Astrocyte (in vitro differentiated cells and primary cell): Measurements from ENCODE around the gene EGFR. TPM values are rescaled to one million over a fixed set of nuclear protein-coding genes. Genes with fewer than 3 reads are reported as not detected.
A peak's percentile ranks its signal among the peaks of the same experiment; 100 is the strongest.

Source experiments
- DNase-seq: peaks from one replicate; pipeline ENCODE4 v3.0.0-alpha.2; 2010; ENCODE audit warnings: low read depth
- FAIRE-seq: peaks from 2 replicates; lab custom pipeline; 2011; peaks lifted over from hg19 to GRCh38; lab: Jason Lieb, UNC
- H2AFZ ChIP-seq: 2 replicates; pipeline ENCODE4 v1.6.0; 2012; ENCODE audit warnings: low read depth, low read length, inconsistent platforms
- H3K27ac ChIP-seq: 2 replicates; pipeline ENCODE4 v1.5.1; 2011; ENCODE audit warnings: low read depth, low read length, inconsistent platforms
- H3K27me3 ChIP-seq: 2 replicates; pipeline ENCODE4 v1.6.0; 2011; ENCODE audit warnings: low read length, inconsistent platforms; ENCODE audit not compliant: insufficient read depth
- H3K36me3 ChIP-seq: 2 replicates; pipeline ENCODE4 v1.5.1; 2011; ENCODE audit warnings: low read length, inconsistent platforms; ENCODE audit not compliant: insufficient read depth
- H3K4me1 ChIP-seq: 2 replicates; pipeline ENCODE4 v1.5.1; 2011; ENCODE audit warnings: low read length, inconsistent platforms; ENCODE audit not compliant: insufficient read depth
- H3K4me2 ChIP-seq: 2 replicates; pipeline ENCODE4 v1.6.0; 2012; ENCODE audit warnings: low read length, inconsistent platforms
- H3K4me3 ChIP-seq: 2 replicates; pipeline ENCODE4 v1.5.1; 2011; ENCODE audit warnings: low read depth, mild to moderate bottlenecking, low read length, inconsistent platforms; ENCODE audit not compliant: insufficient read depth
- H3K79me2 ChIP-seq: 2 replicates; pipeline ENCODE4 v1.6.0; 2012; ENCODE audit warnings: mild to moderate bottlenecking, low read length, inconsistent platforms; ENCODE audit not compliant: insufficient read depth
- H3K9ac ChIP-seq: 2 replicates; pipeline ENCODE4 v1.6.0; 2012; ENCODE audit warnings: mild to moderate bottlenecking, low read length, inconsistent platforms
- H3K9me3 ChIP-seq: 2 replicates; pipeline ENCODE4 v1.5.1; 2012; ENCODE audit warnings: low read depth, mild to moderate bottlenecking, low read length, inconsistent platforms; ENCODE audit not compliant: insufficient read depth
- H4K20me1 ChIP-seq: 2 replicates; pipeline ENCODE4 v1.6.0; 2012; ENCODE audit warnings: low read length, inconsistent platforms; ENCODE audit not compliant: insufficient read depth
- H3K27ac Mint-ChIP-seq: one replicate; pipeline ENCODE4 v1.8.0; 2021; ENCODE audit warnings: mild to moderate bottlenecking, mixed read lengths; ENCODE audit not compliant: unreplicated experiment
- H3K27me3 Mint-ChIP-seq: one replicate; pipeline ENCODE4 v1.8.0; 2021; ENCODE audit warnings: low read depth, mixed read lengths; ENCODE audit not compliant: unreplicated experiment
- H3K36me3 Mint-ChIP-seq: one replicate; pipeline ENCODE4 v1.8.0; 2021; ENCODE audit warnings: low read depth, mixed read lengths; ENCODE audit not compliant: unreplicated experiment
- H3K4me1 Mint-ChIP-seq: one replicate; pipeline ENCODE4 v1.8.0; 2021; ENCODE audit warnings: low read depth, mixed read lengths; ENCODE audit not compliant: unreplicated experiment
- H3K4me3 Mint-ChIP-seq: one replicate; pipeline ENCODE4 v1.8.0; 2021; ENCODE audit warnings: mild to moderate bottlenecking, moderate library complexity, mixed read lengths; ENCODE audit not compliant: unreplicated experiment
- H3K9me3 Mint-ChIP-seq: one replicate; pipeline ENCODE4 v1.8.0; 2021; ENCODE audit warnings: mild to moderate bottlenecking, mixed read lengths; ENCODE audit not compliant: unreplicated experiment
- CTCF ChIP-seq: IDR thresholded peaks from 2 replicates; pipeline ENCODE4 v1.5.1; 2011; ENCODE audit warnings: low read depth, mild to moderate bottlenecking, inconsistent platforms, low read length, moderate library complexity; ENCODE audit not compliant: insufficient read depth
- EZH2 ChIP-seq: IDR thresholded peaks from 2 replicates; pipeline ENCODE4 v1.6.1; 2012; ENCODE audit warnings: mild to moderate bottlenecking, low read length, inconsistent platforms; ENCODE audit not compliant: insufficient read depth
- total RNA-seq: library from RNA; stranded (reverse); gene quantifications from 2 replicates; pipeline ENCODE4 v1.2.1, GENCODE V29; 2021

EGFR gene
- total RNA-seq, 1 donor from 2014 or later: 27.3 TPM

GRCh38 chr7:55250313-55250712 is 231.5 kb downstream of the EGFR start:
- Histone ChIP-seq H2AFZ (no peak overlapping the region), H3K36me3 (no peaks in the 10 kb centered on the region), H3K9me3 (no peaks in the 10 kb centered on the region), H3K4me2 (no peak overlapping the region), H3K27ac (no peak overlapping the region), H3K9ac (no peak overlapping the region), H3K79me2 (no peaks in the 10 kb centered on the region), H4K20me1 (no peaks in the 10 kb centered on the region), H3K4me1 (peaks cover 29% of the 10 kb centered on the region), H3K27me3 (no peaks in the 10 kb centered on the region), H3K4me3 (no peak overlapping the region)
- Mint-ChIP-seq H3K9me3 (peaks cover 2% of the 10 kb centered on the region), H3K4me3 (no peak overlapping the region), H3K4me1 (peaks cover 5% of the 10 kb centered on the region), H3K27me3 (peaks cover 38% of the 10 kb centered on the region), H3K27ac (no peak overlapping the region), H3K36me3 (no peaks in the 10 kb centered on the region)
- TF ChIP-seq CTCF (peak; percentile 39), EZH2 (no peak)
- DNase-seq (no peak), FAIRE-seq (no peak)

DNA sequence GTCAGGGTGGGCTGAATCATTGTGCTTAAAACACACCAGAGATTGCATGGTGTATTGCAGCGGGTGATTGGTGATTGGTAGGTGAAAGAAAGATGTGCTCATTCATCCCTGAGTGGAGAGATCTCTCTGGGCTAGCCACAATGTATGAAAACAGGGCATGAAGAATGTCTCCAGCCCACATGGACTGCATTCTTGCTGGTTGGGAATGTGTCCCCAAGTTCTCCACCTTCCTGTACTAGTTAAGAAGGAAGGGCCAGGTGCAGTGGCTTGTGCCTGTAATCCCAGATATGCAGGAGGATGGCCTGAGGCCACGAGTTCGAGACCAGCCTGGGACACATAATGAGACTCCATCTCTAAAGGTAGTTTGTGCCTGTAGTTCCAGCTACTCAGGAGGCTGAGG is 232.5 kb downstream of the EGFR start:
- TF ChIP-seq EZH2 (no peak), CTCF (no peak)
- no peak for DNase-seq
- H4K20me1 ChIP-seq: no peaks in the 10 kb centered on the region
- H3K27me3 Mint-ChIP-seq: peaks cover 45% of the 10 kb centered on the region
- H3K4me3 ChIP-seq: no peak overlapping the region
- no peaks in the 10 kb centered on the region for H3K36me3 ChIP-seq
- FAIRE-seq: no peak
- no peak overlapping the region for H3K4me2 ChIP-seq
- H3K4me3 Mint-ChIP-seq: no peak overlapping the region
- no peaks in the 10 kb centered on the region for H3K79me2 ChIP-seq
- H3K27ac Mint-ChIP-seq: no peak overlapping the region
- no peaks in the 10 kb centered on the region for H3K9me3 ChIP-seq
- H3K9me3 Mint-ChIP-seq: peaks cover 2% of the 10 kb centered on the region
- H3K4me1 Mint-ChIP-seq: peaks cover 3% of the 10 kb centered on the region
- H3K27me3 ChIP-seq: no peaks in the 10 kb centered on the region
- no peak overlapping the region for H3K27ac ChIP-seq
- H3K4me1 ChIP-seq: peaks cover 21% of the 10 kb centered on the region
- H3K36me3 Mint-ChIP-seq: no peaks in the 10 kb centered on the region
- H2AFZ ChIP-seq: no peak overlapping the region
- H3K9ac ChIP-seq: no peak overlapping the region

DNA sequence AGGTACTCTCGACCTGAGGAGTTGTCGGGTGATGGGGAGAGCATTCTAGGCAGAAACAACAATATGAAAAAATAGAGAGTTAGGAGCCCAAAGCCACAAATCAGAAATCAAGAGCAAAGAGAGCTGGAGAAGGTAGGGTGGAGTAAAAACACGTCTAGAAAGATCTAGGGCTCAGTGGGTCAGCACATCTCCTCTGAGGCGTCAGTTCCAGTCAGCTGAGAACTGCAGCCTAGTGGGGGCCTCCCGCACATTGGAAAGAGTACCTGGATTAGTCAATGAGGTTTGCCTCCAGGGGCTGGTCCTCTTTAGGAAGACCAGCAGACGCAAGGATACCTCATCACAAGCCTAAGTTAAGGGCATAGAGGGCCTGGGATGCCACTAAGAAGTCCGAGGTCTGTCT is 233.1 kb downstream of the EGFR start:
- Histone ChIP-seq H3K79me2 (no peaks in the 10 kb centered on the region), H3K4me2 (no peak overlapping the region), H2AFZ (no peak overlapping the region), H3K27me3 (no peaks in the 10 kb centered on the region), H3K4me1 (peaks cover 18% of the 10 kb centered on the region), H3K4me3 (no peak overlapping the region), H3K36me3 (no peaks in the 10 kb centered on the region), H3K9ac (no peak overlapping the region), H3K27ac (no peak overlapping the region), H3K9me3 (no peaks in the 10 kb centered on the region), H4K20me1 (no peaks in the 10 kb centered on the region)
- H3K4me3 Mint-ChIP-seq: no peak overlapping the region
- TF ChIP-seq CTCF (no peak), EZH2 (no peak)
- H3K4me1 Mint-ChIP-seq: peaks cover 3% of the 10 kb centered on the region
- DNase-seq (no peak), FAIRE-seq (no peak)
- peaks cover 48% of the 10 kb centered on the region for H3K27me3 Mint-ChIP-seq
- H3K27ac Mint-ChIP-seq: no peak overlapping the region
- peaks cover 2% of the 10 kb centered on the region for H3K9me3 Mint-ChIP-seq
- H3K36me3 Mint-ChIP-seq: no peaks in the 10 kb centered on the region
